Neuronal stem cell (in vitro differentiated cells): ENCODE measurements around the gene SPOCK1.

Experiments used
- DNase-seq: peaks from one replicate; pipeline ENCODE4 v3.0.0-alpha.2; 2013; ENCODE audit warnings: low spot score
- H2AFZ ChIP-seq: one replicate; pipeline ENCODE4 v1.6.1; 2013; ENCODE audit warnings: mild to moderate bottlenecking, low read length, inconsistent platforms
- H2AK5ac ChIP-seq: 2 replicates; pipeline ENCODE4 v1.6.1; 2013; ENCODE audit warnings: low read depth, mild to moderate bottlenecking, inconsistent platforms, low read length, moderate library complexity, mixed read lengths
- H2BK120ac ChIP-seq: 2 replicates; pipeline ENCODE4 v1.6.1; 2013; ENCODE audit warnings: low read depth, mild to moderate bottlenecking, inconsistent platforms, low read length, moderate library complexity, mixed read lengths
- H2BK12ac ChIP-seq: one replicate; pipeline ENCODE4 v1.6.1; 2013; ENCODE audit warnings: low read length, inconsistent platforms
- H2BK15ac ChIP-seq: 2 replicates; pipeline ENCODE4 v1.6.1; 2013; ENCODE audit warnings: mild to moderate bottlenecking, low read length, inconsistent platforms, mixed read lengths
- H2BK5ac ChIP-seq: one replicate; pipeline ENCODE4 v1.6.1; 2013; ENCODE audit warnings: inconsistent platforms, mild to moderate bottlenecking, low read length, moderate library complexity
- H3K14ac ChIP-seq: one replicate; pipeline ENCODE4 v1.6.1; 2013; ENCODE audit warnings: low read length, inconsistent platforms
- H3K18ac ChIP-seq: 2 replicates; pipeline ENCODE4 v1.6.1; 2013; ENCODE audit warnings: low read length, inconsistent platforms
- H3K23ac ChIP-seq: 2 replicates; pipeline ENCODE4 v1.6.1; 2013; ENCODE audit warnings: low read depth, mild to moderate bottlenecking, mixed read lengths, low read length, inconsistent platforms; ENCODE audit not compliant: poor library complexity
- H3K27ac ChIP-seq: replicated peaks from 3 replicates; pipeline ENCODE4 v1.5.1; 2013; ENCODE audit warnings: low read length, inconsistent platforms
- H3K27me3 ChIP-seq, 3 experiments: 2 replicates each; pipeline ENCODE4 v1.6.1; 2013; ENCODE audit warnings: low read length in 3 of 3, mild to moderate bottlenecking in 2 of 3, inconsistent platforms in 1 of 3, low read depth in 1 of 3, mixed read lengths in 1 of 3, moderate library complexity in 1 of 3; ENCODE audit not compliant: control insufficient read depth in 3 of 3, insufficient read depth in 3 of 3
- H3K36me3 ChIP-seq, 2 donors: replicated peaks in 1 of 2; 2 replicates each; pipeline ENCODE4 v1.6.1; 2013; ENCODE audit warnings: low read length in 2 of 2; ENCODE audit not compliant: control insufficient read depth in 2 of 2, insufficient read depth in 2 of 2
- H3K4ac ChIP-seq: 2 replicates; pipeline ENCODE4 v1.6.1; 2013; ENCODE audit warnings: inconsistent platforms, mild to moderate bottlenecking, low read length, moderate library complexity
- H3K4me1 ChIP-seq, 2 donors: 1 replicate in 1 of 2; 2 replicates in 1 of 2; pipeline ENCODE4 v1.6.1; 2013; ENCODE audit warnings: low read length in 2 of 2, low read depth in 1 of 2; ENCODE audit not compliant: control insufficient read depth in 2 of 2, insufficient read depth in 1 of 2
- H3K4me2 ChIP-seq: one replicate; pipeline ENCODE4 v1.6.1; 2013; ENCODE audit warnings: mild to moderate bottlenecking, low read length, inconsistent platforms; ENCODE audit not compliant: insufficient read depth, poor library complexity, severe bottlenecking
- H3K4me3 ChIP-seq, 2 donors: 2 replicates each; pipeline ENCODE4 v1.5.1; 2013; ENCODE audit warnings: low read length in 2 of 2, mild to moderate bottlenecking in 2 of 2, inconsistent platforms in 1 of 2, moderate library complexity in 1 of 2
- H3K79me1 ChIP-seq: one replicate; pipeline ENCODE4 v1.6.1; 2013; ENCODE audit warnings: low read depth, mild to moderate bottlenecking, inconsistent platforms, low read length, moderate library complexity
- H3K9ac ChIP-seq: one replicate; pipeline ENCODE4 v1.6.1; 2013; ENCODE audit warnings: mild to moderate bottlenecking, low read depth, low read length, inconsistent platforms; ENCODE audit not compliant: poor library complexity
- H3K9me3 ChIP-seq, 2 donors: replicated peaks in 1 of 2; 2 replicates each; pipeline versions ENCODE3 to v1.6.1; 2013; ENCODE audit warnings: low read length in 2 of 2, mild to moderate bottlenecking in 2 of 2, inconsistent platforms in 1 of 2, low read depth in 1 of 2, mixed read lengths in 1 of 2, moderate library complexity in 1 of 2; ENCODE audit not compliant: control insufficient read depth in 2 of 2, insufficient read depth in 1 of 2
- H4K8ac ChIP-seq: one replicate; pipeline ENCODE4 v1.6.1; 2013; ENCODE audit warnings: low read depth, mild to moderate bottlenecking, inconsistent platforms, low read length, moderate library complexity
- H4K91ac ChIP-seq: one replicate; pipeline ENCODE4 v1.6.1; 2013; ENCODE audit warnings: low read length, low read depth, mild to moderate bottlenecking, inconsistent platforms; ENCODE audit not compliant: poor library complexity
- WGBS, 2 donors: extraction: QIAGEN DNeasy Blood & Tissue Kit; methylation state at CpG; one replicate each; pipeline ENCODE4 v1.1.7; 2013; ENCODE audit warnings: missing lambda C conversion rate in 2 of 2, mixed read lengths in 1 of 2; ENCODE audit not compliant: insufficient read length in 2 of 2, insufficient replicate concordance in 1 of 2; ENCODE audit errors: extremely low coverage in 2 of 2; 5-methylcytosine and 5-hydroxymethylcytosine counted together

Gene SPOCK1

GRCh38 chr5:137431051-137431450, 68.1 kb downstream of the SPOCK1 start:
- H4K8ac ChIP-seq, result no peak overlapping the region
- no peak overlapping the region for H2AFZ ChIP-seq
- H3K4me3 ChIP-seq, result no peak overlapping the region
- no peak overlapping the region for H4K91ac ChIP-seq
- H3K9ac ChIP-seq, result no peak overlapping the region
- H3K18ac ChIP-seq, result no peak overlapping the region
- no peak overlapping the region for H3K27ac ChIP-seq
- H2BK15ac ChIP-seq, result no peak overlapping the region
- H3K4me1 ChIP-seq, result no peaks in the 10 kb centered on the region
- H2BK12ac ChIP-seq, result no peak overlapping the region
- H3K4ac ChIP-seq, result no peak overlapping the region
- no peak overlapping the region for H2AK5ac ChIP-seq
- DNase-seq, result no peak
- H2BK120ac ChIP-seq, result no peak overlapping the region
- peaks cover 0 to 2% of the 10 kb centered on the region in 2 donors for H3K9me3 ChIP-seq
- H3K79me1 ChIP-seq, result no peaks in the 10 kb centered on the region
- no peak overlapping the region for H3K14ac ChIP-seq
- H3K36me3 ChIP-seq, result no peaks in the 10 kb centered on the region
- H2BK5ac ChIP-seq, result no peak overlapping the region
- no peak overlapping the region for H3K4me2 ChIP-seq
- no peaks in the 10 kb centered on the region for H3K27me3 ChIP-seq
- H3K23ac ChIP-seq, result no peak overlapping the region
- WGBS, 2 donors, result no CpG with 5 or more reads among the region's 2 CpGs

GRCh38 chr5:137415231-137415681, 83.9 kb downstream of the SPOCK1 start:
- DNase-seq, result no peak
- Histone ChIP-seq H3K4me1 (peaks cover 0 to 4% of the 10 kb centered on the region in 2 donors), H3K9me3 (peaks cover 0 to 7% of the 10 kb centered on the region in 2 donors), H3K4me2 (no peak overlapping the region), H4K91ac (no peak overlapping the region), H2BK5ac (no peak overlapping the region), H3K79me1 (no peaks in the 10 kb centered on the region), H2BK15ac (no peak overlapping the region), H3K14ac (no peak overlapping the region), H2AFZ (no peak overlapping the region), H2BK120ac (no peak overlapping the region), H3K4ac (no peak overlapping the region), H4K8ac (no peak overlapping the region), H3K27ac (no peak overlapping the region), H2BK12ac (no peak overlapping the region), H3K9ac (no peak overlapping the region), H2AK5ac (no peak overlapping the region), H3K36me3 (no peaks in the 10 kb centered on the region), H3K23ac (no peak overlapping the region), H3K4me3 (no peak overlapping the region), H3K18ac (no peak overlapping the region), H3K27me3 (no peaks in the 10 kb centered on the region)
- WGBS, 2 donors, result no CpG with 5 or more reads among the region's 2 CpGs

- no peak overlapping the region for H3K9ac ChIP-seq
- H3K14ac ChIP-seq, result no peak overlapping the region
- H2BK120ac ChIP-seq, result no peak overlapping the region
- no peak overlapping the region for H2AK5ac ChIP-seq
- no peak overlapping the region for H2BK5ac ChIP-seq
- no peak overlapping the region for H3K23ac ChIP-seq
- H4K8ac ChIP-seq, result no peak overlapping the region
- H3K4me1 ChIP-seq, result peaks cover 0 to 4% of the 10 kb centered on the region in 2 donors
- H2BK15ac ChIP-seq, result no peak overlapping the region
- no peak overlapping the region for H3K4me2 ChIP-seq
- no CpG with 5 or more reads among the region's 1 CpG for WGBS, 2 donors
- H3K27me3 ChIP-seq, result no peaks in the 10 kb centered on the region
- H3K4ac ChIP-seq, result no peak overlapping the region
- no peak overlapping the region for H4K91ac ChIP-seq
- no peaks in the 10 kb centered on the region for H3K79me1 ChIP-seq
- H3K4me3 ChIP-seq, result no peak overlapping the region
- H3K18ac ChIP-seq, result no peak overlapping the region
- H2AFZ ChIP-seq, result no peak overlapping the region
- no peak overlapping the region for H2BK12ac ChIP-seq
- no peaks in the 10 kb centered on the region for H3K36me3 ChIP-seq
- H3K27ac ChIP-seq, result no peak overlapping the region
- peaks cover 0 to 7% of the 10 kb centered on the region in 2 donors for H3K9me3 ChIP-seq
- DNase-seq, result no peak
Measured at GRCh38 chr5:137414112-137414755, 84.9 kb downstream of the SPOCK1 start.

GRCh38 chr5:137412136-137412535, 87.0 kb downstream of the SPOCK1 start:
- H3K27ac ChIP-seq, result no peak overlapping the region
- H3K36me3 ChIP-seq, result no peaks in the 10 kb centered on the region
- H3K27me3 ChIP-seq, result no peaks in the 10 kb centered on the region
- peaks cover 0 to 7% of the 10 kb centered on the region in 2 donors for H3K9me3 ChIP-seq
- H2BK120ac ChIP-seq, result no peak overlapping the region
- H4K91ac ChIP-seq, result no peak overlapping the region
- no peak for DNase-seq
- H4K8ac ChIP-seq, result no peak overlapping the region
- H2AK5ac ChIP-seq, result no peak overlapping the region
- H3K79me1 ChIP-seq, result no peaks in the 10 kb centered on the region
- no peak overlapping the region for H3K18ac ChIP-seq
- WGBS, 2 donors, result no CpG with 5 or more reads among the region's 1 CpG
- no peak overlapping the region for H2BK5ac ChIP-seq
- H3K4me1 ChIP-seq, result peaks cover 2 to 7% of the 10 kb centered on the region in 2 donors
- H3K4me3 ChIP-seq, result no peak overlapping the region
- H3K4ac ChIP-seq, result no peak overlapping the region
- H3K23ac ChIP-seq, result no peak overlapping the region
- H2BK15ac ChIP-seq, result no peak overlapping the region
- H2AFZ ChIP-seq, result no peak overlapping the region
- H3K9ac ChIP-seq, result no peak overlapping the region
- no peak overlapping the region for H2BK12ac ChIP-seq
- no peak overlapping the region for H3K14ac ChIP-seq
- H3K4me2 ChIP-seq, result no peak overlapping the region
